Activated CD4-positive, alpha-beta T cell treated with anti-CD3 and anti-CD28 coated beads, Interleukin-2, amount 10 ng/mL, durations not matched to agents 7 days and 5 days (primary cell): ENCODE results near the gene POTEF. TPM values are rescaled to one million over a fixed set of nuclear protein-coding genes. Genes with fewer than 3 reads are reported as not detected.
A peak's percentile ranks its signal among the peaks of the same experiment; 100 is the strongest.
"Not testable (repeated sequence)": the region's sequence is repeated elsewhere in the genome, so short reads cannot be mapped to it uniquely, and the experiment has no call there.

Experiments used
- CTCF ChIA-PET: fragments of 350-600 bp; sonication (Branson Sonifier 250); formaldehyde crosslinking; loops from one replicate; lab custom pipeline; 2021; ENCODE audit warnings: antibody characterized with exemption; lab: Charles Lee
- POLR2A ChIA-PET: fragments of 350-600 bp; sonication (Branson Sonifier 250); formaldehyde crosslinking; loops from one replicate; lab custom pipeline; 2021; ENCODE audit warnings: antibody characterized with exemption; lab: Charles Lee
- DNase-seq: peaks from one replicate; pipeline ENCODE4 v3.0.0-alpha.2; 2020
- H3K27ac Mint-ChIP-seq: one replicate; pipeline ENCODE4 v1.8.0; 2021; ENCODE audit warnings: mild to moderate bottlenecking, moderate library complexity, mixed read lengths
- H3K27me3 Mint-ChIP-seq: one replicate; pipeline ENCODE4 v1.8.0; 2021; ENCODE audit warnings: mixed read lengths
- H3K36me3 Mint-ChIP-seq: one replicate; pipeline ENCODE4 v1.8.0; 2021; ENCODE audit warnings: low read depth, mixed read lengths
- H3K4me1 Mint-ChIP-seq: one replicate; pipeline ENCODE4 v1.8.0; 2021; ENCODE audit warnings: mixed read lengths
- H3K4me3 Mint-ChIP-seq: one replicate; pipeline ENCODE4 v1.8.0; 2021; ENCODE audit warnings: mild to moderate bottlenecking, moderate library complexity, mixed read lengths
- H3K9me3 Mint-ChIP-seq: one replicate; pipeline ENCODE4 v1.8.0; 2021; ENCODE audit warnings: mixed read lengths
- total RNA-seq, 2 experiments: library from RNA; stranded (reverse); gene quantifications; one replicate each; pipeline ENCODE4 v1.2.3, GENCODE V29; 2021

The POTEF gene
- total RNA-seq, 2 experiments from 2014 or later = not detected

- H3K27me3 Mint-ChIP-seq, H3K9me3 Mint-ChIP-seq, H3K36me3 Mint-ChIP-seq, H3K4me3 Mint-ChIP-seq, DNase-seq, H3K4me1 Mint-ChIP-seq, H3K27ac Mint-ChIP-seq, CTCF ChIA-PET, POLR2A ChIA-PET: not testable (repeated sequence)
Measured at GRCh38 chr2:130038265-130038603, 90.8 kb downstream of the POTEF start.

- H3K27me3 Mint-ChIP-seq, H3K27ac Mint-ChIP-seq, H3K4me3 Mint-ChIP-seq, H3K36me3 Mint-ChIP-seq, H3K4me1 Mint-ChIP-seq, POLR2A ChIA-PET, H3K9me3 Mint-ChIP-seq, CTCF ChIA-PET: not testable (repeated sequence)
- DNase-seq = peak; percentile 7
Measured at GRCh38 chr2:130025931-130026330, 103.1 kb downstream of the POTEF start.

Other genes starting within 250 kb of the POTEF start
- not detected for gene RAB6C, start 149.6 kb downstream of the POTEF start, total RNA-seq
- gene CCDC74B, start 15.9 kb upstream of the POTEF start, total RNA-seq = 1 to 10 TPM; 1.1 to 1.7 TPM
- gene SMPD4, start 52.4 kb upstream of the POTEF start, total RNA-seq = 10 to 100 TPM; 70.9 to 71.3 TPM
- gene MZT2B, start 53.0 kb upstream of the POTEF start, total RNA-seq = 100 to 1,000 TPM; 387 to 417 TPM
- gene TUBA3E, start 69.2 kb upstream of the POTEF start, total RNA-seq = not detected
- 10 to 100 TPM; 71.1 to 75.2 TPM for gene IMP4, start 213.7 kb upstream of the POTEF start, total RNA-seq
- 10 to 100 TPM; 88.2 to 89.2 TPM for gene PTPN18, start 226.8 kb upstream of the POTEF start, total RNA-seq